Calu3 (cell line): Measurements from ENCODE around the gene GRIFIN. TPM values are rescaled to one million over a fixed set of nuclear protein-coding genes. Genes with fewer than 3 reads are reported as not detected.
"Not testable (repeated sequence)": the region's sequence is repeated elsewhere in the genome, so short reads cannot be mapped to it uniquely, and the experiment has no call there.

Experiments used
- BruUV-seq: library from RNA; stranded (reverse); fragments of 400-500 nt; replicated peaks from 2 replicates; lab custom pipeline; 2021; lab: Mats Ljungman, UMichigan
- CTCF ChIA-PET: fragments of 300-600 bp; sonication (Branson Sonifier 250); formaldehyde crosslinking; loops from one replicate; lab custom pipeline; 2022; ENCODE audit warnings: antibody characterized with exemption; lab: Charles Lee
- DNase-seq: peaks from one replicate; pipeline ENCODE4 v3.0.0; 2022
- H3K27ac Mint-ChIP-seq: one replicate; pipeline ENCODE4 v1.8.0; 2022; ENCODE audit warnings: mixed read lengths; ENCODE audit not compliant: unreplicated experiment
- H3K27me3 Mint-ChIP-seq: one replicate; pipeline ENCODE4 v1.8.0; 2022; ENCODE audit warnings: mixed read lengths; ENCODE audit not compliant: unreplicated experiment
- H3K36me3 Mint-ChIP-seq: one replicate; pipeline ENCODE4 v1.8.0; 2022; ENCODE audit warnings: mild to moderate bottlenecking, moderate library complexity, mixed read lengths; ENCODE audit not compliant: insufficient read depth, unreplicated experiment
- H3K4me1 Mint-ChIP-seq: one replicate; pipeline ENCODE4 v1.8.0; 2022; ENCODE audit warnings: mild to moderate bottlenecking, low read depth, mixed read lengths; ENCODE audit not compliant: unreplicated experiment
- H3K4me3 Mint-ChIP-seq: one replicate; pipeline ENCODE4 v1.8.0; 2022; ENCODE audit warnings: mild to moderate bottlenecking, low read depth, moderate library complexity, mixed read lengths; ENCODE audit not compliant: unreplicated experiment
- H3K9me3 Mint-ChIP-seq: one replicate; pipeline ENCODE4 v1.8.0; 2022; ENCODE audit warnings: low read depth, mixed read lengths; ENCODE audit not compliant: unreplicated experiment
- CTCF ChIP-seq: fragments of 200-600 bp; IDR thresholded peaks from one replicate; pipeline ENCODE4 v1.8.0; 2022; ENCODE audit warnings: antibody characterized with exemption; ENCODE audit not compliant: unreplicated experiment
- intact Hi-C: fragments of 100-400 bp; cut with micrococcal nuclease; formaldehyde crosslinking; loops from one replicate; pipeline ENCODE4 v1.10.0; 2022; ENCODE audit not compliant: unreplicated experiment
- total RNA-seq: library from RNA; stranded (reverse); gene quantifications from 2 replicates; pipeline ENCODE4 v1.2.3, GENCODE V29; 2022

The GRIFIN gene
- total RNA-seq, 1 experiment from 2014 or later, result not detected

GRCh38 chr7:2461268-2462026 lies 14.8 kb downstream of the GRIFIN start:
- H3K4me1 Mint-ChIP-seq, result no peaks in the 10 kb centered on the region
- no peaks in the 10 kb centered on the region for H3K9me3 Mint-ChIP-seq
- no peak for DNase-seq
- CTCF ChIA-PET, result interaction anchor here (0.5 to 0.7 kb wide), 2 partner anchors 13 to 61 kb away, joined by 3 read pairs; no protein-coding TSS in a partner anchor
- BruUV-seq, result no TSS peak
- peaks cover 9% of the 10 kb centered on the region for H3K27me3 Mint-ChIP-seq
- H3K36me3 Mint-ChIP-seq, result no peaks in the 10 kb centered on the region
- no peak overlapping the region for H3K4me3 Mint-ChIP-seq
- no peak overlapping the region for H3K27ac Mint-ChIP-seq
- intact Hi-C loops, result loop anchor here (1.0 kb wide), 1 partner anchor 19 kb away; no protein-coding TSS in a partner anchor
- no peak for TF ChIP-seq CTCF

- intact Hi-C loops, result loop anchor here (1.0 kb wide), 1 partner anchor 20 kb away; no protein-coding TSS in a partner anchor
- Mint-ChIP-seq H3K27ac (no peak overlapping the region), H3K4me1 (no peaks in the 10 kb centered on the region), H3K27me3 (peaks cover 9% of the 10 kb centered on the region), H3K9me3 (no peaks in the 10 kb centered on the region), H3K36me3 (no peaks in the 10 kb centered on the region), H3K4me3 (no peak overlapping the region)
- no peak for TF ChIP-seq CTCF
- no peak for DNase-seq
- BruUV-seq, result no TSS peak
- CTCF ChIA-PET, result interaction anchor here (0.5 to 2.8 kb wide), 3 partner anchors 8 to 14 kb away, joined by 3 to 10 read pairs (median 7); no protein-coding TSS in a partner anchor
These were observed 15.6 kb downstream of the GRIFIN start for GRCh38 chr7:2460641-2461040.

DNA sequence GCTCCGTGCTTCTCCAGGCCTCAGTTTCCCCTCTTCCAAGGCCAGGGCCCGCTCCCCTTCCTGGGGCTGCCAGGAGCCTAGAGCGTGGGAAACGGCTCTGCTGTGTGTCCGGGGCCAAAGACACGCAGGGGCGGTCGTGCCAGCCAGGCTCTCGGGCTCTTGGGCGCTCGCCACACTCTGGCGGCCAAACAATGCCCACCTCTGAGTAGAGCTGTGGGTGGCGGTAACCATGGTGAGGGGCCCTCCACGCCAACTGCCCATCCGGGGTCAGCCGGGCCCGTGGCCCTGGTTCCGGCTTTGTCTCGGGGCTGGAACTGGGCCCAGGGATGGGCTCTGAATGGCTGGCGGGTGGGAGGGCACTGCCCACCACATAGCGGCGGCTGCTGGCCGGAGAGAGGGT lies 16.0 kb downstream of the GRIFIN start:
- no peak for DNase-seq
- Mint-ChIP-seq H3K27me3 (peaks cover 9% of the 10 kb centered on the region), H3K4me3 (no peak overlapping the region), H3K27ac (no peak overlapping the region), H3K4me1 (no peaks in the 10 kb centered on the region), H3K9me3 (peaks cover under 1% of the 10 kb centered on the region), H3K36me3 (peaks cover under 1% of the 10 kb centered on the region)
- CTCF ChIA-PET, result interaction anchor here (1.1 to 2.8 kb wide), 2 partner anchors 9 kb away, joined by 7 to 10 read pairs; no protein-coding TSS in a partner anchor
- intact Hi-C loops, result no loop called here
- no TSS peak for BruUV-seq
- TF ChIP-seq CTCF, result no peak

DNA sequence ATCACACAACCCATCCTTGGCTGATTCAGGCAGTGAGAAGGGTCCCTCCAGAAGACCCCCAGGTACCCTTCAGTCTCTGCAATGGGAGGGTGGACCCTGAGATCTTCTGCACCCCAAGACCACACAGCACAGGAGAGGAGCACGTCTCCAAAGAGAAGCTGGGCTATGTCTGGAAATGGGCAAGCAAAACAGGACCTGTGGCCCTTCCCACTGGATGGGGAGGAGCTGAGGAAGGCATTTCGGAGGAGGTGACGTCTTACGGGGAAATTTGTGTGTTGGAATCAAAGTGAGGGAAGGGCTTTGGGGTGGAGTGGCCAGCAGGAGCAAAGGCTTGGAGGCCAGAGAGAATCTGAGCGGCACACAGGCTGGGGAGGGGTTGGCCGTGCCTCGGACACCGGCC lies 16.5 kb downstream of the GRIFIN start:
- Mint-ChIP-seq H3K27me3 (peaks cover 9% of the 10 kb centered on the region), H3K9me3 (peaks cover 3% of the 10 kb centered on the region), H3K36me3 (peaks cover 5% of the 10 kb centered on the region), H3K4me3 (no peak overlapping the region), H3K27ac (no peak overlapping the region), H3K4me1 (no peaks in the 10 kb centered on the region)
- CTCF ChIA-PET, result interaction anchor here (0.7 to 2.8 kb wide), 4 partner anchors 9 to 838 kb away, joined by 3 to 10 read pairs (median 5); no protein-coding TSS in a partner anchor
- no peak for DNase-seq
- BruUV-seq, result no TSS peak
- intact Hi-C loops, result no loop called here
- no peak for TF ChIP-seq CTCF

- CTCF ChIA-PET, result interaction anchor here (0.6 to 1.5 kb wide), 4 partner anchors 15 to 227 kb away, joined by 3 to 5 read pairs (median 4); no protein-coding TSS in a partner anchor
- H3K36me3 Mint-ChIP-seq, result peaks cover 21% of the 10 kb centered on the region
- H3K4me3 Mint-ChIP-seq, BruUV-seq, H3K27me3 Mint-ChIP-seq, intact Hi-C loops, DNase-seq, H3K9me3 Mint-ChIP-seq, H3K27ac Mint-ChIP-seq: not testable (repeated sequence)
- peaks cover 13% of the 10 kb centered on the region for H3K4me1 Mint-ChIP-seq
These were observed 22.3 kb downstream of the GRIFIN start for GRCh38 chr7:2453849-2454248.
